ENCODE data around the gene AOC2.

DNA sequence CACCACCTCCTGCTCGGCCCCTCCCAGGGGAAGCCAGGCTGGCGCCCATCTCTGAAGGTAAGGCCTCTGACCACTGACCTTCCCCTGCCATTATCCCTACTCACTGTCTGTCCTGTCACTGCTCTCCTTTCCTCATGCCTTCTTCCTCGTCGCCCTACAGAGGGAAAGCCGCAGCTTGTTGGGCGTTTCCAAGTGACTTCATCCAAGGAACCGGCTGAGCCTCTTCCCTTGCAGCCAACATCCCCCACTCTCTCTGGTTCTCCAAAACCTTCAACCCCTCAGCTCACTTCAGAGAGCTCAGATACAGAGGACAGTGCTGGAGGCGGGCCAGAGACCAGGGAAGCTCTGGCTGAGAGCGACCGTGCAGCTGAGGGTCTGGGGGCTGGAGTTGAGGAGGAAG is 48.9 kb upstream of the AOC2 start:
- TF ChIP-seq REST (IDR thresholded peaks at IDR 0.05; ENCODE audit: insufficient replicate concordance, low read depth) (no peak), POLR2AphosphoS5 (IDR thresholded peaks at IDR 0.05; ENCODE audit: low read depth) (0 out of 2 replicates have a peak, but pooled peaks have one; percentile 9)
- TF ChIP-seq, protein P1, sequence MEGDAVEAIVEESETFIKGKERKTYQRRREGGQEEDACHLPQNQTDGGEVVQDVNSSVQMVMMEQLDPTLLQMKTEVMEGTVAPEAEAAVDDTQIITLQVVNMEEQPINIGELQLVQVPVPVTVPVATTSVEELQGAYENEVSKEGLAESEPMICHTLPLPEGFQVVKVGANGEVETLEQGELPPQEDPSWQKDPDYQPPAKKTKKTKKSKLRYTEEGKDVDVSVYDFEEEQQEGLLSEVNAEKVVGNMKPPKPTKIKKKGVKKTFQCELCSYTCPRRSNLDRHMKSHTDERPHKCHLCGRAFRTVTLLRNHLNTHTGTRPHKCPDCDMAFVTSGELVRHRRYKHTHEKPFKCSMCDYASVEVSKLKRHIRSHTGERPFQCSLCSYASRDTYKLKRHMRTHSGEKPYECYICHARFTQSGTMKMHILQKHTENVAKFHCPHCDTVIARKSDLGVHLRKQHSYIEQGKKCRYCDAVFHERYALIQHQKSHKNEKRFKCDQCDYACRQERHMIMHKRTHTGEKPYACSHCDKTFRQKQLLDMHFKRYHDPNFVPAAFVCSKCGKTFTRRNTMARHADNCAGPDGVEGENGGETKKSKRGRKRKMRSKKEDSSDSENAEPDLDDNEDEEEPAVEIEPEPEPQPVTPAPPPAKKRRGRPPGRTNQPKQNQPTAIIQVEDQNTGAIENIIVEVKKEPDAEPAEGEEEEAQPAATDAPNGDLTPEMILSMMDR (IDR thresholded peaks at IDR 0.05; ENCODE audit: insufficient read depth, low read length), result no peak

Data from HL-60 (cell line).